ENCODE results near the gene RPL38. TPM values are rescaled to one million over a fixed set of nuclear protein-coding genes. Genes with fewer than 3 reads are reported as not detected.

The RPL38 gene
- 649 and 860 TPM in 2 replicates for total RNA-seq

DNA sequence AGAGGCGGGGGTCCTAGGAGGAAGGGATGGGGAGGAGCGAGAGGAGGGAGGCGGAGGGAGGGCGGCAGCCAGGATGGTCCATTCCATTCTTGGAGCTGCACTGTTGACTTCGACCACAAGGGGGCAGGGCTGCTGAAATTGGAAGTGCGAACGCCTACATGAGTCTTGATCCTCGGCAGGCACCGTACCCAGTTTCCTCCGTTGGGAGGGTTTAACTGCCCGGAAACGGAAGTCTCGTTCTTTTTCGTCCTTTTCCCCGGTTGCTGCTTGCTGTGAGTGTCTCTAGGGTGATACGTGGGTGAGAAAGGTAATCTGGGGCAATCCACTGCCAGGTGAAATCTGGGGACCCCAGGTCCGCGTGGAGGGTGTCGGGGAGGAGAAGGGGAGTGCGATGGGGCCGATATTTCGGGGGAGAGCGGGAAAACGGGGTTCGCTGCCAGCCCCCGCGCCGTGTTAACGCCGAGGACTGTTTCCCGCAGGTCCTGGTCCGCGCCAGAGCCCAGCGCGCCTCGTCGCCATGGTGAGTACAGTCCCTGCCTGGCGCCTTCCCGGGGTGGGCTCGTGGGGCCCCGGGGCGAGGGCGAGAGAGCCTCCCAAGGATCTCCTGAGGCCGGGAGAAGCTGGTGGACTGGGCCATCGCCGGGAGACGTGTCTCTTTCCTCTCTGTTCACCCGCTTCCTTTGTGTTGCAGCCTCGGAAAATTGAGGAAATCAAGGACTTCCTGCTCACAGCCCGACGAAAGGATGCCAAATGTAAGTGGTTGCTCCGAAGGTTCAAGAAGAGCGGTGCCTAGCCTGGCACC is at the start of gene RPL38:
RPL38 (plus strand) TSS at position 240 of the 802 bp plus-strand sequence; CDS start at position 518, 278 bp downstream.
- H3K4me3 ChIP-seq (ENCODE audit: low read depth, low read length) = peak within 1 kb of the TSS; percentile 87
- DNase-seq (ENCODE audit: low read depth) = peak; percentile 99
- TF ChIP-seq CTCF (IDR thresholded peaks at IDR 0.05; ENCODE audit: insufficient read depth, low read depth, low read length) = peak; percentile 91

GRCh38 chr17:74153821-74154430 is 49.6 kb upstream of the RPL38 start:
- no peak for TF ChIP-seq CTCF (IDR thresholded peaks at IDR 0.05; ENCODE audit: insufficient read depth, low read depth, low read length)
- no peak overlapping the region for H3K4me3 ChIP-seq (ENCODE audit: low read depth, low read length)
- DNase-seq (ENCODE audit: low read depth) = no peak

DNA sequence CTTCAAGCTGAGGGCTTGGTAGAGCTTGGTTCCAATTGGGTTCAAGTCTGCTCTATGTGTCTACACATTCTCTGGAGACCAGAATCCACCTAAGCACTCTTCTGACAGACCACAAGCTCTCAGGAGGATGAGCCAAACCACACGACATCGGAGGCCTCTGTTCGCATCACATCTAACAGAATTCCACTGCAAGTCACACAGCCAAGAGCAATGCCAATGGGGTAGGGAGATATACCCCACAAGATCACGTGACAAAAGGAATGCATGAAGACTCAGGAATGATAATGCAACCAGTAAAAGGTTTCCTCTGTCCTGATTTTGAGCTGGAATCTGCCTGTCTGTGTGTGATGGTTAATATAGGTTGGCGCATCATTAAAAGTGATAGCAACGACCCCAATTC is 46.6 kb upstream of the RPL38 start:
- TF ChIP-seq CTCF (IDR thresholded peaks at IDR 0.05; ENCODE audit: insufficient read depth, low read depth, low read length) = no peak
- H3K4me3 ChIP-seq (ENCODE audit: low read depth, low read length) = no peak overlapping the region
- DNase-seq (ENCODE audit: low read depth) = no peak

- TF ChIP-seq CTCF (IDR thresholded peaks at IDR 0.05; ENCODE audit: insufficient read depth, low read depth, low read length) = no peak
- no peak overlapping the region for H3K4me3 ChIP-seq (ENCODE audit: low read depth, low read length)
- DNase-seq (ENCODE audit: low read depth) = no peak
Measured at GRCh38 chr17:74157366-74157765, 46.1 kb upstream of the RPL38 start.

DNA sequence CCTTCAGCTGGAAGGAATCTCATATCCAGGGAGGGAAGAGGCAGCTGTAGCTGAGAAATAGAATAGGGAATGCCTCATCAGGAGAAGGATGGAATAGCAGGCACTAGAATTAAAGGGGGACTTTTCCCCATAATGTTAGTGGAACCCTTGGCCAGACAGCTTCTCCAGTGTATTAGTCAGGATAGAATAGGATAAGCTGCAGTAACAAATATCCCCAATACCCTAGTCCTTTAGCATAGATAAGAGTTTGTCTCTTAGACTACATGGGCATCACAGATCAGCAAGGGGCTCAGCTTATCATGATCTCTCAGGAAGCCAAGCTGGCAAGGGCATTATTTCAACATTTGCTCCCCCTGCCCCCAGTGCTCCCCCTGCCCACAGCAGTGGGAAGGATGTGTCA is 44.7 kb upstream of the RPL38 start:
- H3K4me3 ChIP-seq (ENCODE audit: low read depth, low read length) = no peak overlapping the region
- no peak for DNase-seq (ENCODE audit: low read depth)
- no peak for TF ChIP-seq CTCF (IDR thresholded peaks at IDR 0.05; ENCODE audit: insufficient read depth, low read depth, low read length)

GRCh38 chr17:74159226-74159840 is 44.1 kb upstream of the RPL38 start:
- TF ChIP-seq CTCF (IDR thresholded peaks at IDR 0.05; ENCODE audit: insufficient read depth, low read depth, low read length) = no peak
- no peak for DNase-seq (ENCODE audit: low read depth)
- H3K4me3 ChIP-seq (ENCODE audit: low read depth, low read length) = no peak overlapping the region
